Naive thymus-derived CD4-positive, alpha-beta T cell (primary cell): ENCODE results near the gene RINL. TPM values are rescaled to one million over a fixed set of nuclear protein-coding genes. Genes with fewer than 3 reads are reported as not detected.
"Not testable (repeated sequence)": the region's sequence is repeated elsewhere in the genome, so short reads cannot be mapped to it uniquely, and the experiment has no call there.

ENCODE experiments used
- ATAC-seq: fragments of 150-1000 bp; cut with Tn5 transposase; 2 replicates; pipeline ENCODE4 v1.10.0; 2021; ENCODE audit warnings: mild to moderate bottlenecking, moderate library complexity
- CTCF ChIA-PET: fragments of 350-600 bp; sonication (Branson Sonifier 250); formaldehyde crosslinking; loops from one replicate; lab custom pipeline; 2021; ENCODE audit warnings: antibody characterized with exemption; lab: Charles Lee
- POLR2A ChIA-PET: fragments of 350-600 bp; sonication (Branson Sonifier 250); formaldehyde crosslinking; loops from one replicate; lab custom pipeline; 2021; ENCODE audit warnings: antibody characterized with exemption, inconsistent platforms; lab: Charles Lee
- DNase-seq, 9 donors: peaks; one replicate each; pipeline versions ENCODE4 v3.0.0 to v3.0.0-alpha.2; 2020 to 2022; ENCODE audit warnings: mixed read lengths in 1 of 9
- H3K27ac ChIP-seq: one replicate; pipeline ENCODE4 v1.7.0; 2013; ENCODE audit warnings: mild to moderate bottlenecking, low read depth, low read length, moderate library complexity
- H3K27me3 ChIP-seq, 2 donors: one replicate each; pipeline ENCODE4 v1.7.0; 2013; ENCODE audit warnings: low read length in 2 of 2, mild to moderate bottlenecking in 2 of 2, moderate library complexity in 2 of 2; ENCODE audit not compliant: control insufficient read depth in 2 of 2, insufficient read depth in 2 of 2
- H3K36me3 ChIP-seq, 3 experiments: 1 replicate in 2 of 3; 2 replicates in 1 of 3; pipeline ENCODE4 v1.7.0; 2013; ENCODE audit warnings: low read length in 3 of 3, mild to moderate bottlenecking in 3 of 3, moderate library complexity in 1 of 3; ENCODE audit not compliant: insufficient read depth in 3 of 3, control insufficient read depth in 2 of 3
- H3K4me1 ChIP-seq, 2 donors: one replicate each; pipeline ENCODE4 v1.7.0; 2013; ENCODE audit warnings: low read length in 2 of 2, mild to moderate bottlenecking in 2 of 2, moderate library complexity in 1 of 2; ENCODE audit not compliant: control insufficient read depth in 2 of 2, insufficient read depth in 2 of 2
- H3K4me3 ChIP-seq: 2 replicates; pipeline ENCODE4 v1.7.0; 2013; ENCODE audit warnings: mild to moderate bottlenecking, low read length
- H3K9me3 ChIP-seq, 3 experiments: 1 replicate in 2 of 3; 2 replicates in 1 of 3; pipeline ENCODE4 v1.7.0; 2013; ENCODE audit warnings: low read length in 3 of 3; ENCODE audit not compliant: control insufficient read depth in 2 of 3
- H3K27ac Mint-ChIP-seq, 9 donors: one replicate each; pipeline ENCODE4 v1.8.0; 2020 to 2022; ENCODE audit warnings: mixed read lengths in 9 of 9, mild to moderate bottlenecking in 8 of 9, moderate library complexity in 5 of 9, inconsistent platforms in 2 of 9
- H3K27me3 Mint-ChIP-seq, 5 donors: one replicate each; pipeline ENCODE4 v1.8.0; 2021 to 2022; ENCODE audit warnings: mixed read lengths in 5 of 5, mild to moderate bottlenecking in 1 of 5
- H3K36me3 Mint-ChIP-seq, 5 donors: one replicate each; pipeline ENCODE4 v1.8.0; 2020 to 2022; ENCODE audit warnings: mixed read lengths in 5 of 5, mild to moderate bottlenecking in 3 of 5, inconsistent platforms in 1 of 5
- H3K4me1 Mint-ChIP-seq, 7 donors: one replicate each; pipeline ENCODE4 v1.8.0; 2020 to 2022; ENCODE audit warnings: mixed read lengths in 7 of 7, mild to moderate bottlenecking in 3 of 7, inconsistent platforms in 1 of 7
- H3K4me3 Mint-ChIP-seq, 10 donors: one replicate each; pipeline ENCODE4 v1.8.0; 2020 to 2022; ENCODE audit warnings: mild to moderate bottlenecking in 10 of 10, mixed read lengths in 10 of 10, moderate library complexity in 6 of 10, inconsistent platforms in 2 of 10
- H3K9me3 Mint-ChIP-seq, 11 donors: one replicate each; pipeline ENCODE4 v1.8.0; 2020 to 2022; ENCODE audit warnings: mixed read lengths in 11 of 11, mild to moderate bottlenecking in 4 of 11, inconsistent platforms in 1 of 11, moderate library complexity in 1 of 11
- intact Hi-C, 2 donors: fragments of 100-400 bp; cut with micrococcal nuclease; formaldehyde crosslinking; loops; one replicate each; pipeline ENCODE4 v1.15.1; 2023
- polyA plus RNA-seq, 2 donors: library from polyadenylated mRNA; unstranded; fragments of 300-500 nt; fragmentation: Illumina TruSeq; gene quantifications; one replicate each; pipeline ENCODE4 v1.2.3, GENCODE V29; 2021
- total RNA-seq, 6 experiments: library from RNA in 5 of 6; stranded (reverse) in 5 of 6; gene quantifications; 1 replicate in 5 of 6; 2 replicates in 1 of 6; pipeline ENCODE4 v1.2.3 and lab custom pipeline; 2021 to 2026

RINL gene
- total and polyA plus RNA-seq, 7 experiments from 2014 or later = 32.8 to 75.9 (median 49.5) TPM

DNA sequence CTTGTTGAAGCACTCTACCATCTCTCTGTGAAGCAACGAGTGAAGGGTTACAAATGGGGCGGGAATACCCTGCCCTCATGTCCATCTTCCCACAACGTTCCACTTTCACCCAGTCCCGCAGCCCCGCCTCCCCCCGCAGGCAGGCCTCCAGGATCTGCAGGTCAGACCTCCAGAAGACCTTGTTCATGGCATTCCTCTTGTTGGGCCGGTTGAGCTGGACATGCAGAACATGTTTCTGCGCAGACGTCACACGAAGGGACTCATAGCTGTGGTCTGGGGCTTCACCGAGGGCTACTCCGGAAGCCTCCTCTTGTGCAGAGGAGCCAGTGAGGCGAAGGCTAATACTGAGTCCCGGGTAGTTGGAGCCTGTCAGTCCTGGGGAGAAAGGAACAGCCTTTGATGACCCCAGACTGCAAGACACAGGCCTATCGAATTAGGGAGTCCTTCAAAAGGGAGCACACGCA, 46.9 kb downstream of the RINL start:
- Mint-ChIP-seq H3K36me3 (peaks cover 0 to 26% (median 6%) of the 10 kb centered on the region in 5 donors), H3K9me3 (no peaks in the 10 kb centered on the region), H3K4me1 (peaks cover 14 to 54% (median 38%) of the 10 kb centered on the region in 7 donors), H3K4me3 (peak overlapping the region; percentile 90 to 97 (median 94)), H3K27me3 (no peaks in the 10 kb centered on the region), H3K27ac (peak overlapping the region; percentile 78 to 97 (median 92))
- no peaks in the 10 kb centered on the region for H3K27me3 ChIP-seq
- DNase-seq (peak in 1 of 9 donors; percentile 48), ATAC-seq (peak; percentile 20)
- peaks cover 12 to 46% (median 19%) of the 10 kb centered on the region in 3 experiments for H3K36me3 ChIP-seq
- H3K4me3 ChIP-seq = peak overlapping the region; percentile 80
- peaks cover 12 to 21% of the 10 kb centered on the region in 2 donors for H3K4me1 ChIP-seq
- ChIA-PET CTCF (interaction anchor here (1.1 kb wide), 2 partner anchors 57 to 98 kb away, joined by 3 read pairs; no protein-coding TSS in a partner anchor), POLR2A (interaction anchor here (0.6 to 3.6 kb wide), 16 partner anchors 9 to 624 kb away, joined by 3 to 34 read pairs (median 6); partner anchors contain the start of genes HNRNPL, MRPS12, RINL and SARS2)
- H3K27ac ChIP-seq = peak overlapping the region; percentile 84
- intact Hi-C loops = loop anchor here (1.0 to 5.0 kb wide), 15 partner anchors 11 to 514 kb away; partner anchors contain the start of genes MRPS12 (in 2 of the 2), NFKBIB (in 2 of the 2), SARS2 (in 2 of the 2) and SIRT2 (in 2 of the 2)
- H3K9me3 ChIP-seq = no peaks in the 10 kb centered on the region

DNA sequence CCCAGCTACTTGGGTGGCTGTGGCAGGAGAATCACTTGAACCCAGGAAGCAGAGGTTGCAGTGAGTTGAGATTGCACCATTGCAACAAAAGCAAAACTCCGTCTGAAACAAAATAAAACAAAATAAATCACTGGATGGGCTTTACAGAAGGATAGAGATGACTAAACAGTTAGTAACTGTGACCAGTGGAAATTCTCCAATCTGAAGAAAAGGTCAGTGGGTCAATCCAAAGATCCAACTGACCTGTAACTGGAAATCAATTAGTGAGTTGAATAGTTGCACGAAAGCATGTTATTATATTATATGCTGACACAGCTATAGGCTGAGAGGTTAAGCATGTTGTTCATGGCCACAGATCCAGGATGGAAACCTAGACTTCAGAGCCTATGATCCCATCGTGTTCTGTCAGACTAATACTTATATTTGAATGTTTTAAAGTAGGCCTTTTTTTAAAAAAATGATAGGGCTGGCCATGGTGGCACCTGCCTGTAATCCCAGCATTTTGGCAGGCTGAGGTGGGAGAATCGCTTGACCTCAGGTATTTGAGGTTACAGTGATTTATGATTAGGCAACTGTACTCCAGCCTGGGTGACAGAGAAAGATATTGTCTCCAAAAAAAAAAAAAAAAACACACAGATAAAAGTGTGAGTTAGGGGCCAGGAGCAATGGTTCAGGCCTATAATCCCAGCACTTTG, 47.9 kb downstream of the RINL start:
- H3K27ac Mint-ChIP-seq = peak overlapping the region in 7 of 9 donors; percentile 49 to 97 (median 93)
- Histone ChIP-seq H3K9me3 (no peaks in the 10 kb centered on the region), H3K4me3 (peak overlapping the region; percentile 80), H3K36me3 (peaks cover 12 to 40% (median 15%) of the 10 kb centered on the region in 3 experiments), H3K4me1 (peaks cover 12 to 21% of the 10 kb centered on the region in 2 donors), H3K27me3 (no peaks in the 10 kb centered on the region), H3K27ac (no peak overlapping the region)
- no peaks in the 10 kb centered on the region for H3K27me3 Mint-ChIP-seq
- ChIA-PET CTCF (interaction anchor here (1.1 kb wide), 2 partner anchors 58 to 99 kb away, joined by 3 read pairs; no protein-coding TSS in a partner anchor), POLR2A (interaction anchor here (0.9 to 3.6 kb wide), 6 partner anchors 14 to 100 kb away, joined by 3 to 34 read pairs (median 6); partner anchors contain the start of genes HNRNPL, MRPS12 and SARS2)
- ATAC-seq (no peak), DNase-seq (no peak)
- H3K36me3 Mint-ChIP-seq = peaks cover 0 to 23% (median 6%) of the 10 kb centered on the region in 5 donors
- no peaks in the 10 kb centered on the region for H3K9me3 Mint-ChIP-seq
- intact Hi-C loops = loop anchor here (2.0 to 5.0 kb wide), 8 partner anchors 37 to 513 kb away; partner anchors contain the start of genes FAM98C (in 1 of the 2), KCNK6 (in 1 of the 2), RINL (in 1 of the 2) and YIF1B (in 1 of the 2)
- H3K4me1 Mint-ChIP-seq = peaks cover 15 to 61% (median 39%) of the 10 kb centered on the region in 7 donors
- H3K4me3 Mint-ChIP-seq = peak overlapping the region; percentile 90 to 97 (median 94)

DNA sequence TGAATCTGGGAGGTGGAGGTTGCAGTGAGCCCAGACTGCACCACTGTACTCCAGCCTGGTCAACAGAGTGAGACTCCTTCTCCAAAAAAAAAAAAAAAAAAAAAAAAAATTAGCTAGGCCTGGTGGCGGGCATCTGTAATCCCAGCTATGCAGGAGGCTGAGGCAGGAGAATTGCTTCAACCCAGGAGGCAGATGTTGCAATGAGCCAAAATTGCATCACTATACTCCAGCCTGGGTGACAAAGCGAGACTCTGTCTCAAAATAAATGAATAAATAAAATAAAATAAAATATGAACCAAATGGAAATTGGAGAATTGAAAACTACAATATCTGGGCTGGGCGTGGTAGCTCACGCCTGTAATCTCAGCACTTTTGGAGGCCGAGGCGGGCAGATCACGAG, 48.9 kb downstream of the RINL start:
- peaks cover 12 to 40% (median 15%) of the 10 kb centered on the region in 3 experiments for H3K36me3 ChIP-seq
- H3K9me3 Mint-ChIP-seq, H3K27me3 ChIP-seq, intact Hi-C loops, H3K27me3 Mint-ChIP-seq, H3K4me3 ChIP-seq, CTCF ChIA-PET, DNase-seq, H3K27ac Mint-ChIP-seq, ATAC-seq, H3K9me3 ChIP-seq, H3K27ac ChIP-seq: not testable (repeated sequence)
- peaks cover 12 to 21% of the 10 kb centered on the region in 2 donors for H3K4me1 ChIP-seq
- Mint-ChIP-seq H3K36me3 (peaks cover 0 to 25% (median 8%) of the 10 kb centered on the region in 5 donors), H3K4me3 (peak overlapping the region in 1 of 10 donors; percentile 91), H3K4me1 (peaks cover 25 to 65% (median 48%) of the 10 kb centered on the region in 7 donors)
- POLR2A ChIA-PET = interaction anchor here (1.2 kb wide), 2 partner anchors 20 to 60 kb away, joined by 3 read pairs; partner anchors contain the start of gene HNRNPL

DNA sequence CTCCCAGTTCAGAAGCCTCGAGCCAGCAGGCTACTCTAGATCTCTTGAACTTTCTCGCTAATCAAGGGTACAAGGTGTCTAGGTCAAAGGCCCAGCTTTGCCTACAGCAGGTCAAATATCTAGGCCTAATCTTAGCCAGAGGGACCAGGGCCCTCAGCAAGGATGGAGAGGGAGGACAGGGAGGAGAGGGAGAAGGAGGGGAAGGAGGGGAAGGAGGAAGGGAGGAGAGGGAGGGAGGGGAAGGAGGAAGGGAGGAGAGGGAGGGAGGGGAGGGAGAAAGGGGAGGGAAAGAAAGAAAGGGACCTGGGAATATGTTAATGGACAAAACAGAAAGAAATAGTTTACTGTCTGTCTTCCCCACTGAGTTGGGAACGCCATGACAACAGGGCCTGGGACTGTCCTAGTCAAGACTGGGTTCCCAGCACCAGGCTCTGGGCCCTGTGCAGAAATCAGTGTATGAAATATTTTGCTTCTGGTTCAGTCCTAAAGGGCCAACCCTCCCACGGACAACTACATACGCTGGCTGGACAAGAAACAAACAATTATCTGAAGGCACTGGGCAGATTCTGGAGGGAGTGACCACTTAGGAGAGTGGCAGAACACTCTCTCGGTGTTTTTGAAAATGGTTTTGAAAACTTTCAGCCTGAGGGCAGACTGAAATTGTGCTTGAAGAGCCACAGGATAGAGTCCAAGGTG, 51.1 kb downstream of the RINL start:
- POLR2A ChIA-PET = interaction anchor here (1.5 kb wide), 1 partner anchor 11 kb away, joined by 5 read pairs; no protein-coding TSS in a partner anchor
- Mint-ChIP-seq H3K4me3 (peak overlapping the region in 3 of 10 donors; percentile 9 to 53 (median 41)), H3K36me3 (peaks cover 5 to 44% (median 21%) of the 10 kb centered on the region in 5 donors), H3K9me3 (peaks cover 0 to 5% (median 0%) of the 10 kb centered on the region in 11 donors), H3K27me3 (no peaks in the 10 kb centered on the region), H3K4me1 (peaks cover 27 to 72% (median 58%) of the 10 kb centered on the region in 7 donors), H3K27ac (peak overlapping the region in 2 of 9 donors; percentile 33 to 49)
- CTCF ChIA-PET = no interaction called here
- Histone ChIP-seq H3K27ac (no peak overlapping the region), H3K4me1 (peaks cover 8 to 17% of the 10 kb centered on the region in 2 donors), H3K27me3 (no peaks in the 10 kb centered on the region), H3K4me3 (no peak overlapping the region), H3K9me3 (no peaks in the 10 kb centered on the region), H3K36me3 (peaks cover 12 to 48% (median 15%) of the 10 kb centered on the region in 3 experiments)
- DNase-seq (no peak), ATAC-seq (no peak)
- intact Hi-C loops = no loop called here

DNA sequence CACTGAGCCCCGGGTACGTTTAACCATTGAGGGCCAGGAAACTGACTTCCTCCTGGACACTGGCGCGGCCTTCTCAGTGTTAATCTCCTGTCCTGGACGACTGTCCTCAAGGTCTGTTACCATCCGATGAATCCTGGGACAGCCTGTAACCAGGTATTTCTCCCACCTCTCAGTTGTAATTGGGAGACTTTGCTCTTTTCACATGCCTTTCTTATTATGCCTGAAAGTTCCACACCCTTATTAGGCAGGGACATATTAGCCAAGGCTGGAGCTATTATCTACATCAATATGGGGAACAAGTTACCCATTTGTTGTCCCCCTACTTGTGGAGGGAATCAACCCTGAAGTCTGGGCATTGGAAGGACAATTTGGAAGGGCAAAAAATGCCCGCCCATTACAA, 52.1 kb downstream of the RINL start:
- Mint-ChIP-seq H3K36me3 (peaks cover 5 to 44% (median 22%) of the 10 kb centered on the region in 5 donors), H3K4me1 (peaks cover 22 to 61% (median 50%) of the 10 kb centered on the region in 7 donors)
- H3K27me3 ChIP-seq, H3K4me3 ChIP-seq, H3K9me3 Mint-ChIP-seq, H3K27ac Mint-ChIP-seq, DNase-seq, H3K27ac ChIP-seq, H3K4me3 Mint-ChIP-seq, POLR2A ChIA-PET, H3K27me3 Mint-ChIP-seq, CTCF ChIA-PET, H3K9me3 ChIP-seq, ATAC-seq, intact Hi-C loops: not testable (repeated sequence)
- Histone ChIP-seq H3K36me3 (peaks cover 12 to 45% (median 15%) of the 10 kb centered on the region in 3 experiments), H3K4me1 (peaks cover 7 to 13% of the 10 kb centered on the region in 2 donors)
